ENCODE data around the gene EOLA1. TPM values are rescaled to one million over a fixed set of nuclear protein-coding genes. Genes with fewer than 3 reads are reported as not detected.
A peak's percentile ranks its signal among the peaks of the same experiment; 100 is the strongest.

EOLA1 gene
- total and polyA plus RNA-seq, 2 of the 4 experiments (the other 2 are of a cell fraction), result 15.5 to 16.8 TPM

GRCh38 chrX:149513825-149514428 lies 26.9 kb upstream of the EOLA1 start:
- no peak overlapping the region for H3K4me3 ChIP-seq (ENCODE audit: insufficient read depth, low read depth, low read length)
- no peak overlapping the region for H3K4me2 ChIP-seq (ENCODE audit: low read depth, low read length)
- ChIA-PET CTCF (no interaction called here), POLR2A (ENCODE audit: unreplicated experiment) (no interaction called here)
- peaks cover 7% of the 10 kb centered on the region; the same call in 1 of the 2 replicates for H3K27me3 ChIP-seq (ENCODE audit: control insufficient read depth, insufficient read depth, low read length)
- no peak overlapping the region for H3K18ac ChIP-seq (ENCODE audit: low read depth, low read length)
- H2BK20ac ChIP-seq (ENCODE audit: low read depth, low read length), result no peak overlapping the region
- H2BK5ac ChIP-seq (ENCODE audit: low read depth, low read length, poor library complexity, severe bottlenecking), result no peak overlapping the region
- H2BK120ac ChIP-seq (ENCODE audit: low read depth, low read length), result no peak overlapping the region
- dilution Hi-C loops (cut with HindIII; ENCODE audit: low sequenced_read_pairs, unreplicated experiment), result no loop called here
- H3K56ac ChIP-seq (ENCODE audit: extremely low read depth, insufficient read depth, low read length), result no peak overlapping the region
- no peak overlapping the region for H3K14ac ChIP-seq (replicated peaks; ENCODE audit: low read depth, low read length)
- ATAC-seq (ENCODE audit: low read depth) (no peak), DNase-seq (peak; percentile 21)
- WGBS, 2 experiments (ENCODE audit: extremely low coverage in 2 of 2, insufficient read length in 1 of 2), result 70% methylated on average over 2 of the region's 9 CpGs; no CpG with 5 or more reads in 1 of the 2 experiments
- TF ChIP-seq RFX5 (IDR thresholded peaks at IDR 0.05; ENCODE audit: low read depth, low read length), result no peak
- TF ChIP-seq MAFK (IDR thresholded peaks at IDR 0.05; ENCODE audit: low read depth, low read length), result no peak
- TF ChIP-seq NFE2L2 (IDR thresholded peaks at IDR 0.05; ENCODE audit: low read depth, low read length), result no peak
- TF ChIP-seq ELK1 (IDR thresholded peaks at IDR 0.05; ENCODE audit: borderline replicate concordance, low read depth, low read length), result no peak
- no peak for TF ChIP-seq MXI1 (IDR thresholded peaks at IDR 0.05; ENCODE audit: borderline replicate concordance, low read depth, low read length)
- no peak for TF ChIP-seq RAD21 (IDR thresholded peaks at IDR 0.05; ENCODE audit: low read length)
- TF ChIP-seq CTCF (conservative IDR thresholded peaks at IDR 0.05; ENCODE audit: low read depth, low read length), result no peak
- no peak for TF ChIP-seq CHD1 (IDR thresholded peaks at IDR 0.05; ENCODE audit: low read depth, low read length)
- no peak for TF ChIP-seq RCOR1 (IDR thresholded peaks at IDR 0.05; ENCODE audit: insufficient replicate concordance, low read length)
- TF ChIP-seq FOS (IDR thresholded peaks at IDR 0.05; ENCODE audit: low read depth, low read length), result no peak
- TF ChIP-seq CEBPB (IDR thresholded peaks at IDR 0.05; ENCODE audit: low read depth, low read length), result no peak
- no peak for TF ChIP-seq MAZ (IDR thresholded peaks at IDR 0.05; ENCODE audit: borderline replicate concordance, low read depth, low read length)
- TF ChIP-seq SMC3 (IDR thresholded peaks at IDR 0.05; ENCODE audit: low read depth, low read length), result no peak
- no peak for TF ChIP-seq USF2 (IDR thresholded peaks at IDR 0.05; ENCODE audit: low read depth, low read length)
- no peak for TF ChIP-seq POLR2A (IDR thresholded peaks at IDR 0.05; ENCODE audit: low read depth, low read length)
- TF ChIP-seq BHLHE40 (IDR thresholded peaks at IDR 0.05; ENCODE audit: low read depth, low read length), result no peak
- H3K9ac ChIP-seq (ENCODE audit: low read depth, low read length), result no peak overlapping the region
- H2AFZ ChIP-seq (replicated peaks; ENCODE audit: low read length, poor library complexity), result no peak overlapping the region
- intact Hi-C loops (cut with micrococcal nuclease), result no loop called here
- no peak overlapping the region for H2BK15ac ChIP-seq (ENCODE audit: low read depth, low read length)
- BruUV-seq (replicated peaks), result no TSS peak
- no peaks in the 10 kb centered on the region for H3K9me1 ChIP-seq (ENCODE audit: insufficient read depth, low read length)
- no peak overlapping the region for H3K27ac ChIP-seq (ENCODE audit: insufficient read depth, low read length)
- no peaks in the 10 kb centered on the region for H3K79me1 ChIP-seq (ENCODE audit: low read depth in 1 of 2, low read length in 2 of 2)
- no peak overlapping the region for H3K23ac ChIP-seq (ENCODE audit: low read depth, low read length)
- H2AK9ac ChIP-seq (replicated peaks; ENCODE audit: low read depth, low read length, poor library complexity), result no peak overlapping the region
- no peak overlapping the region for H3K4ac ChIP-seq (ENCODE audit: low read depth, low read length)
- H4K8ac ChIP-seq (ENCODE audit: low read depth in 2 of 2, low read length in 2 of 2), result no peak overlapping the region
- no peak overlapping the region for H2AK5ac ChIP-seq (ENCODE audit: low read depth, low read length)
- 0 out of 2 replicates have a peak, but pooled peaks cover 2% of the 10 kb centered on the region for H3K4me1 ChIP-seq (ENCODE audit: control insufficient read depth, insufficient read depth, low read length)
- in situ Hi-C loops (cut with MboI; ENCODE audit: low sequenced_read_pairs), result loop anchor here (25.0 kb wide), 1 partner anchor 1223 kb away; no protein-coding TSS in a partner anchor
- H4K5ac ChIP-seq (ENCODE audit: low read depth, low read length), result no peak overlapping the region
- H3K36me3 ChIP-seq (ENCODE audit: control insufficient read depth, insufficient read depth, low read length), result no peaks in the 10 kb centered on the region
- H4K20me1 ChIP-seq (ENCODE audit: insufficient read depth, low read length), result no peaks in the 10 kb centered on the region
- no peaks in the 10 kb centered on the region for H3K9me3 ChIP-seq (ENCODE audit: control insufficient read depth, insufficient read depth, low read length)
- H4K91ac ChIP-seq (ENCODE audit: insufficient read depth, low read depth, low read length), result no peak overlapping the region
